ENCODE data around the gene CRYGS. TPM values are rescaled to one million over a fixed set of nuclear protein-coding genes. Genes with fewer than 3 reads are reported as not detected.

CRYGS gene
- total RNA-seq, 2 experiments from 2014 or later = 3.5 to 7.0 TPM

DNA sequence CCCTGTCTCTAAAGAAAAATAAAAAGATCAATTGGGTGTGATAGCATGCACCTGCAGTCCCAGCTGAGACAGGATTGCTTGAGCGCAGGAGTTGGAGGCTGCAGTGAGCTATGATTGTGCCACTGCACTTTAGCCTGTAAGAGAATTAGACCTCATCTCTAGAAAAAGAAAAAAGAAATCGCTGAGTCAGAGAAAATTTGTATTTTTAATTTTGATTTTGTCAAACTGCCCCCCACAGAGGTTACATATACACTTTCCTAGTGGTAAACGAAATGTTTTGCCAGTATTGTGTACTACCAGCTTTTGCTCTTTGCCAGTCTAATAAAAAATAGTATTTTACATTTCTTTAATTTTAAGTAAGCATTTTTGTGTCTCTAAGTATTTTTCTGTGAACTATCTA is 5.3 kb upstream of the CRYGS start:
- H3K36me3 ChIP-seq (ENCODE audit: insufficient read depth, low read length) = peaks cover 73% of the 10 kb centered on the region
- POLR2A ChIA-PET = interaction anchor here (0.7 to 0.9 kb wide), 2 partner anchors 19 to 1374 kb away, joined by 3 read pairs; no protein-coding TSS in a partner anchor

DNA sequence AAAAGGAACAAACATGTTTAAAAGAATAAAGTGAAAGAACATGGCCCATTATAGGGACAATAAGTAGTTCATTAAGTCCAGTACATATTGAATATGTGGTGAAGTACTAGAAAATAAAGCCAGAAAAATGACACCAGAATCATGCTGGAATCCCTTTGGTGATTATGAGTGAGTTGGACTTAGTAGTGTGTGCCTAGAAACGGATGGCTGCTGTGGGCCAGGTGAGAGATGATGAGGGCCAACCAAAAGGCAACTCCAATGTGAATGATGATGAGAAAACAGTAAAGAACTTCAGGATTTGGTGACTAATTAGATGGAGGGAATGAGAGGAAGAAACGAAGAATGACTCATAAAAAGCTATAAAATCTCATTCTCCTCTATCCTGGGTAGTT is 3.3 kb downstream of the CRYGS start:
- no peaks in the 10 kb centered on the region for H3K79me2 ChIP-seq (ENCODE audit: insufficient read depth, low read depth, low read length)
- no peak overlapping the region for H3K4me2 ChIP-seq (ENCODE audit: low read length)
- no peaks in the 10 kb centered on the region for H3K9me3 ChIP-seq (ENCODE audit: low read length)
- CTCF ChIA-PET (ENCODE audit: unreplicated experiment) = interaction anchor here (0.9 to 3.2 kb wide), 8 partner anchors 8 to 598 kb away, joined by 3 to 25 read pairs (median 4); no protein-coding TSS in a partner anchor
- H2AFZ ChIP-seq (ENCODE audit: low read length) = no peak overlapping the region
- intact Hi-C loops (cut with micrococcal nuclease; ENCODE audit: unreplicated experiment) = loop anchor here (1.0 to 2.0 kb wide), 3 partner anchors 78 to 558 kb away; no protein-coding TSS in a partner anchor
- peaks cover 17% of the 10 kb centered on the region for H3K36me3 ChIP-seq (ENCODE audit: insufficient read depth, low read length)
- POLR2A ChIA-PET = interaction anchor here (0.5 to 1.7 kb wide), 7 partner anchors 12 to 598 kb away, joined by 3 to 9 read pairs (median 5); no protein-coding TSS in a partner anchor
- no peaks in the 10 kb centered on the region for H4K20me1 ChIP-seq (ENCODE audit: insufficient read depth, low read length)
- no peak overlapping the region for H3K27ac ChIP-seq (ENCODE audit: low read depth, low read length, poor library complexity, severe bottlenecking)
- no peak overlapping the region for H3K4me3 ChIP-seq (ENCODE audit: low read depth, low read length, poor library complexity, severe bottlenecking)
- no peak for DNase-seq (ENCODE audit: low spot score)
- peaks cover 16% of the 10 kb centered on the region for H3K4me1 ChIP-seq (ENCODE audit: insufficient read depth, low read length, poor library complexity, severe bottlenecking)
- no peak for TF ChIP-seq EZH2phosphoT487 (IDR thresholded peaks at IDR 0.05; ENCODE audit: borderline replicate concordance, low read depth, low read length)
- TF ChIP-seq, protein P1, sequence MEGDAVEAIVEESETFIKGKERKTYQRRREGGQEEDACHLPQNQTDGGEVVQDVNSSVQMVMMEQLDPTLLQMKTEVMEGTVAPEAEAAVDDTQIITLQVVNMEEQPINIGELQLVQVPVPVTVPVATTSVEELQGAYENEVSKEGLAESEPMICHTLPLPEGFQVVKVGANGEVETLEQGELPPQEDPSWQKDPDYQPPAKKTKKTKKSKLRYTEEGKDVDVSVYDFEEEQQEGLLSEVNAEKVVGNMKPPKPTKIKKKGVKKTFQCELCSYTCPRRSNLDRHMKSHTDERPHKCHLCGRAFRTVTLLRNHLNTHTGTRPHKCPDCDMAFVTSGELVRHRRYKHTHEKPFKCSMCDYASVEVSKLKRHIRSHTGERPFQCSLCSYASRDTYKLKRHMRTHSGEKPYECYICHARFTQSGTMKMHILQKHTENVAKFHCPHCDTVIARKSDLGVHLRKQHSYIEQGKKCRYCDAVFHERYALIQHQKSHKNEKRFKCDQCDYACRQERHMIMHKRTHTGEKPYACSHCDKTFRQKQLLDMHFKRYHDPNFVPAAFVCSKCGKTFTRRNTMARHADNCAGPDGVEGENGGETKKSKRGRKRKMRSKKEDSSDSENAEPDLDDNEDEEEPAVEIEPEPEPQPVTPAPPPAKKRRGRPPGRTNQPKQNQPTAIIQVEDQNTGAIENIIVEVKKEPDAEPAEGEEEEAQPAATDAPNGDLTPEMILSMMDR (conservative IDR thresholded peaks at IDR 0.05; ENCODE audit: low read length) = peak; percentile 21; the same call in 1 of the 2 replicates
- H3K9me2 ChIP-seq (ENCODE audit: insufficient read depth, low read length) = no peaks in the 10 kb centered on the region
- BruUV-seq (replicated peaks) = no TSS peak

More for the DNA sequence above, 5.3 kb upstream of the CRYGS start:
- H3K9me3 ChIP-seq (ENCODE audit: low read length) = no peaks in the 10 kb centered on the region
- TF ChIP-seq EZH2phosphoT487 (IDR thresholded peaks at IDR 0.05; ENCODE audit: borderline replicate concordance, low read depth, low read length) = no peak
- TF ChIP-seq, protein P1 (conservative IDR thresholded peaks at IDR 0.05; ENCODE audit: low read length) = no peak
- H3K4me2 ChIP-seq (ENCODE audit: low read length) = no peak overlapping the region
- H3K27ac ChIP-seq (ENCODE audit: low read depth, low read length, poor library complexity, severe bottlenecking) = no peak overlapping the region
- H2AFZ ChIP-seq (ENCODE audit: low read length) = no peak overlapping the region
- H3K79me2 ChIP-seq (ENCODE audit: insufficient read depth, low read depth, low read length) = no peaks in the 10 kb centered on the region
- BruUV-seq (replicated peaks) = no TSS peak
- no peaks in the 10 kb centered on the region for H3K9me2 ChIP-seq (ENCODE audit: insufficient read depth, low read length)
- DNase-seq (ENCODE audit: low spot score) = no peak
- no peaks in the 10 kb centered on the region for H4K20me1 ChIP-seq (ENCODE audit: insufficient read depth, low read length)
- H3K4me1 ChIP-seq (ENCODE audit: insufficient read depth, low read length, poor library complexity, severe bottlenecking) = no peaks in the 10 kb centered on the region
- H3K4me3 ChIP-seq (ENCODE audit: low read depth, low read length, poor library complexity, severe bottlenecking) = no peak overlapping the region
- CTCF ChIA-PET (ENCODE audit: unreplicated experiment) = no interaction called here
- intact Hi-C loops (cut with micrococcal nuclease; ENCODE audit: unreplicated experiment) = no loop called here

DNA sequence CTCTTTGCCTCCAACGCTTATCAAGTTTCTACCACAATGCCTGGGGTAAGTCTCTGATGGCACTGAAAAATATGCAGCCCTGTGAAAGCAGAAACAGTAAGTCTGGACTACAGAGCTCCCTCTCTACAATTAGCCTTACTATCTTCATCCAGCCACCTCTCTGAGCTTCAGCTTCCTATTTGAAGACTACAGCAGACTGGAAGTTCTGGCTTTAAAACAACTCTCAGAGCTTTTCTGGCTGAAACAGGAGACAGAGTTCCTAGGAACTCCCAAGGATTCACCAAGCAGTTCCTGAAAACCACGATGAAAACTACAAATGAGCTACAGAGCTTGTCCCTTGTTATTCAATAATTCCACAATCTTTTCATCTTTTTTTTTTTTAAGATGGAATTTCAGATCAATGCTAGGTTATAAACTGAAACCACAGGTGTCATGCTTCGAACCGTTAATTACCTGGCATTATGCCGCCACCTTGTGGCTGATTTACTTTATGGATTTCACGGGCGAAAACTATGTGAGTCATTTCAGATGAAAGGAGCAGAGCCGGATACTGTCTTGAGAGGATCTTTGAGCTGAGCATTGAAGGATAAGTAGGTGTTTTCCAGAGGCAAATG is 3.9 kb downstream of the CRYGS start:
- peak; percentile 83 for DNase-seq (ENCODE audit: low spot score)
- no peaks in the 10 kb centered on the region for H4K20me1 ChIP-seq (ENCODE audit: insufficient read depth, low read length)
- H2AFZ ChIP-seq (ENCODE audit: low read length) = no peak overlapping the region
- no peak overlapping the region for H3K4me3 ChIP-seq (ENCODE audit: low read depth, low read length, poor library complexity, severe bottlenecking)
- no peaks in the 10 kb centered on the region for H3K9me2 ChIP-seq (ENCODE audit: insufficient read depth, low read length)
- peak overlapping the region; percentile 36; the same call in 1 of the 2 replicates for H3K4me2 ChIP-seq (ENCODE audit: low read length)
- peaks cover 16% of the 10 kb centered on the region for H3K36me3 ChIP-seq (ENCODE audit: insufficient read depth, low read length)
- intact Hi-C loops (cut with micrococcal nuclease; ENCODE audit: unreplicated experiment) = loop anchor here (1.0 to 2.0 kb wide), 3 partner anchors 78 to 558 kb away; no protein-coding TSS in a partner anchor
- no TSS peak for BruUV-seq (replicated peaks)
- CTCF ChIA-PET (ENCODE audit: unreplicated experiment) = interaction anchor here (0.9 to 3.2 kb wide), 10 partner anchors 8 to 597 kb away, joined by 3 to 25 read pairs (median 4); no protein-coding TSS in a partner anchor
- POLR2A ChIA-PET = interaction anchor here (0.5 to 1.7 kb wide), 11 partner anchors 11 to 597 kb away, joined by 3 to 9 read pairs (median 4); no protein-coding TSS in a partner anchor
- H3K79me2 ChIP-seq (ENCODE audit: insufficient read depth, low read depth, low read length) = no peaks in the 10 kb centered on the region
- no peak overlapping the region for H3K27ac ChIP-seq (ENCODE audit: low read depth, low read length, poor library complexity, severe bottlenecking)
- TF ChIP-seq, protein P1 (conservative IDR thresholded peaks at IDR 0.05; ENCODE audit: low read length) = peak; percentile 99
- no peak for TF ChIP-seq EZH2phosphoT487 (IDR thresholded peaks at IDR 0.05; ENCODE audit: borderline replicate concordance, low read depth, low read length)
- peaks cover 16% of the 10 kb centered on the region for H3K4me1 ChIP-seq (ENCODE audit: insufficient read depth, low read length, poor library complexity, severe bottlenecking)
- no peaks in the 10 kb centered on the region for H3K9me3 ChIP-seq (ENCODE audit: low read length)

Data from OCI-LY7 (cell line).